K562 (cell line): Measurements from ENCODE around the gene CENPC. TPM values are rescaled to one million over a fixed set of nuclear protein-coding genes. Genes with fewer than 3 reads are reported as not detected.

Experiments
- ATAC-seq: fragments of 200-7000 bp; cut with Tn5 transposase; 3 replicates; pipeline ENCODE4 v1.9.1; 2020; ENCODE audit warnings: moderate library complexity
- BruUV-seq: library from RNA; stranded (reverse); fragments of 400-500 nt; replicated peaks from 2 replicates; lab custom pipeline; 2021; lab: Mats Ljungman, UMichigan
- CTCF ChIA-PET: fragments of 300-600 bp; formaldehyde crosslinking; extraction: SDS; loops from one replicate; lab custom pipeline; 2021; ENCODE audit warnings: low intra/inter-chr PET ratio; lab: Yijun Ruan, JAX
- POLR2A ChIA-PET: fragments of 300-600, 350-650 bp; sonication (Branson Sonifier 250); formaldehyde crosslinking; extraction: SDS; loops from one replicate; lab custom pipeline; 2021; ENCODE audit warnings: antibody characterized with exemption, inconsistent platforms; lab: Yijun Ruan, JAX
- DNase-seq, 4 experiments: peaks; one replicate each; pipeline versions ENCODE4 v3.0.0 to v3.0.0-alpha.2; 2011 to 2018; ENCODE audit warnings: low spot score in 3 of 4, mixed read lengths in 3 of 4; ENCODE audit errors: extremely low read depth in 1 of 4
- FAIRE-seq: peaks from 2 replicates; lab custom pipeline; 2011; peaks lifted over from hg19 to GRCh38; lab: Jason Lieb, UNC
- H2AFZ ChIP-seq: 2 replicates; pipeline ENCODE4 v1.6.0; 2011; ENCODE audit warnings: low read depth, low read length, control low read depth, inconsistent platforms
- H3K27ac ChIP-seq: fragments of 200-600 bp; 3 replicates; pipeline ENCODE4 v1.8.0; 2011; ENCODE audit warnings: low read depth, mild to moderate bottlenecking, control low read depth, inconsistent platforms, low read length, moderate library complexity, mixed read lengths; ENCODE audit errors: extremely low read depth
- H3K27me3 ChIP-seq, 2 experiments: fragments of 300-600 bp in 1 of 2; 2 replicates in 1 of 2; 3 replicates in 1 of 2; pipeline versions ENCODE4 v1.6.0 to v1.8.0; 2011; ENCODE audit warnings: inconsistent platforms in 2 of 2, low read length in 2 of 2, mild to moderate bottlenecking in 1 of 2, mixed read lengths in 1 of 2, moderate library complexity in 1 of 2; ENCODE audit not compliant: control insufficient read depth in 2 of 2, insufficient read depth in 2 of 2
- H3K36me3 ChIP-seq: fragments of 300-600 bp; 3 replicates; pipeline ENCODE4 v1.8.0; 2011; ENCODE audit warnings: mild to moderate bottlenecking, low read length, inconsistent platforms; ENCODE audit not compliant: control insufficient read depth, insufficient read depth
- H3K4me1 ChIP-seq, 2 experiments: fragments of 200-600 bp in 1 of 2; replicated peaks in 1 of 2; 2 replicates in 1 of 2; 3 replicates in 1 of 2; pipeline versions ENCODE4 v1.5.1 to v1.8.0; 2011; ENCODE audit warnings: inconsistent platforms in 2 of 2, low read length in 2 of 2, mild to moderate bottlenecking in 1 of 2, mixed read lengths in 1 of 2, moderate library complexity in 1 of 2; ENCODE audit not compliant: control insufficient read depth in 2 of 2, insufficient read depth in 2 of 2
- H3K4me2 ChIP-seq: 2 replicates; pipeline ENCODE4 v1.6.1; 2011; ENCODE audit warnings: low read length, control low read depth, inconsistent platforms, mixed read lengths; ENCODE audit not compliant: insufficient read depth
- H3K4me3 ChIP-seq: fragments of 200-600 bp; sonication (generic), shearing (Covaris generic); 2 replicates; pipeline ENCODE4 v1.5.1; 2016; ENCODE audit warnings: control low read depth, inconsistent platforms
- H3K79me2 ChIP-seq: fragments of 200-600 bp; 3 replicates; pipeline ENCODE4 v1.8.0; 2011; ENCODE audit warnings: low read length, inconsistent platforms; ENCODE audit not compliant: control insufficient read depth, insufficient read depth
- H3K9ac ChIP-seq, 2 experiments: 2 replicates each; pipeline versions ENCODE4 v1.6.0 to v1.6.1; 2011; ENCODE audit warnings: low read depth in 2 of 2, low read length in 2 of 2, control low read depth in 1 of 2, inconsistent platforms in 1 of 2, mild to moderate bottlenecking in 1 of 2, mixed read lengths in 1 of 2; ENCODE audit not compliant: insufficient read depth in 1 of 2
- H3K9me1 ChIP-seq: one replicate; pipeline ENCODE4 v1.6.0; 2011; ENCODE audit warnings: inconsistent platforms, mild to moderate bottlenecking, low read length, moderate library complexity; ENCODE audit not compliant: control insufficient read depth, insufficient read depth
- H3K9me3 ChIP-seq: replicated peaks from 2 replicates; pipeline ENCODE4 v1.5.1; 2011; ENCODE audit warnings: low read depth, low read length, inconsistent platforms; ENCODE audit not compliant: control insufficient read depth, insufficient read depth
- H4K20me1 ChIP-seq: replicated peaks from 2 replicates; pipeline ENCODE4 v1.6.1; 2011; ENCODE audit warnings: low read length, inconsistent platforms, mixed read lengths; ENCODE audit not compliant: control insufficient read depth, insufficient read depth
- ADNP ChIP-seq: fragments of 200-800 bp; sonication (Bioruptor generic); IDR thresholded peaks from 2 replicates; pipeline ENCODE4 v1.6.1; 2016; ENCODE audit warnings: missing genetic modification characterization, missing compliant biosample characterization
- ASH1L ChIP-seq: fragments of 450-650 bp; IDR thresholded peaks from 2 replicates; pipeline ENCODE4 v1.6.1; 2018; ENCODE audit warnings: borderline replicate concordance, mild to moderate bottlenecking, low read depth; ENCODE audit not compliant: partially characterized antibody
- ATF3 ChIP-seq, 2 experiments: fragments of 450-650 bp in 1 of 2; sonication (generic) in 1 of 2; formaldehyde crosslinking in 1 of 2; IDR thresholded peaks in 1 of 2; conservative IDR thresholded peaks in 1 of 2; 2 replicates each; pipeline versions ENCODE4 v1.6.1 to v1.8.1; 2016 to 2023; ENCODE audit warnings: mild to moderate bottlenecking in 2 of 2, moderate library complexity in 2 of 2, inconsistent platforms in 1 of 2, missing genetic modification reagents in 1 of 2
- ATF6 ChIP-seq: sonication (generic); formaldehyde crosslinking; IDR thresholded peaks from 2 replicates; pipeline ENCODE4 v1.4.0; 2020; ENCODE audit warnings: mild to moderate bottlenecking, missing genetic modification reagents
- FOSL1 ChIP-seq: fragments of 200-800 bp; sonication (Bioruptor generic); conservative IDR thresholded peaks from 2 replicates; pipeline ENCODE4 v1.6.1; 2016; ENCODE audit warnings: missing genetic modification characterization, missing compliant biosample characterization
- PHTF2 ChIP-seq: fragments of 250-450 bp; sonication (Bioruptor Pico); IDR thresholded peaks from 2 replicates; pipeline ENCODE4 v1.5.0; 2021; ENCODE audit warnings: mild to moderate bottlenecking
- PPARD ChIP-seq: fragments of 250-450 bp; sonication (Bioruptor Pico); IDR thresholded peaks from 2 replicates; pipeline ENCODE4 v1.8.0; 2022; ENCODE audit warnings: inconsistent platforms, mild to moderate bottlenecking, moderate library complexity
- SP1 ChIP-seq: sonication (generic); formaldehyde crosslinking; IDR thresholded peaks from 2 replicates; pipeline ENCODE4 v1.8.1; 2022; ENCODE audit warnings: mild to moderate bottlenecking, missing genetic modification reagents
- YBX1 ChIP-seq: fragments of 450-650 bp; IDR thresholded peaks from 2 replicates; pipeline ENCODE4 v1.7.1; 2016; ENCODE audit warnings: mild to moderate bottlenecking
- ZBTB2 ChIP-seq: fragments of 450-650 bp; IDR thresholded peaks from 2 replicates; pipeline ENCODE4 v1.6.1; 2016; ENCODE audit warnings: antibody characterized with exemption
- ZMIZ1 ChIP-seq, 2 experiments: fragments of 150-350 bp in 1 of 2; IDR thresholded peaks; 2 replicates each; pipeline ENCODE4 v1.6.1; 2012 to 2016; ENCODE audit warnings: low read depth in 2 of 2, low read length in 2 of 2, mild to moderate bottlenecking in 1 of 2, moderate library complexity in 1 of 2
- ZNF239 ChIP-seq: fragments of 250-450 bp; sonication (Bioruptor Pico); IDR thresholded peaks from 2 replicates; pipeline ENCODE4 v1.4.0; 2020; ENCODE audit warnings: mild to moderate bottlenecking
- ZNF57 ChIP-seq: fragments of 450-650 bp; formaldehyde crosslinking; IDR thresholded peaks from 2 replicates; pipeline ENCODE4 v1.4.0; 2020; ENCODE audit warnings: mild to moderate bottlenecking, moderate library complexity
- WGBS: fragments of 100-300 bp; shearing (Covaris generic); methylation state at CpG from one replicate; pipeline ENCODE4 v1.1.6; 2016; ENCODE audit warnings: low coverage, mixed read lengths; ENCODE audit not compliant: insufficient coverage; ENCODE audit errors: missing lambda C conversion rate; 5-methylcytosine and 5-hydroxymethylcytosine counted together
- in situ Hi-C: fragments of 300-500 bp; cut with MboI; formaldehyde crosslinking; loops from 4 replicates; pipeline ENCODE4 v1.15.0; 2018; ENCODE audit warnings: inconsistent platforms, mixed read lengths
- intact Hi-C: fragments of 100-400 bp; cut with micrococcal nuclease; formaldehyde crosslinking; loops from 2 replicates; pipeline ENCODE4 v1.14.2; 2022
- polyA plus RNA-seq, 8 experiments: library from polyadenylated mRNA; depleted of rRNA in 4 of 8; stranded (reverse) in 5 of 8; unstranded in 3 of 8; fragments of >200 nt; fragmentation: Nextera tagmentation in 2 of 8; fragmentation: Illumina TruSeq in 1 of 8; extraction: Ambion mirVana in 2 of 8; extraction: Trizol in 1 of 8; gene quantifications; 2 replicates each; pipeline versions ENCODE4 v1.2.1 to v1.2.3, GENCODE V29; 2011 to 2014; ENCODE audit warnings: inconsistent platforms in 1 of 8, missing spikeins in 1 of 8
- total RNA-seq, 7 experiments: library from RNA; depleted of rRNA in 6 of 7; stranded (reverse); fragments of >200 nt in 6 of 7; fragmentation: Illumina TruSeq in 2 of 7; extraction: Trizol in 2 of 7; gene quantifications; 2 replicates each; pipeline versions ENCODE4 v1.2.1 to v1.2.3, GENCODE V29; 2011 to 2021; ENCODE audit warnings: low replicate concordance in 1 of 7

Gene CENPC
- total and polyA plus RNA-seq, 9 of the 15 experiments (the other 6 are each of a cell fraction or from before 2014, with no cell fraction given), result 18.1 to 48.5 (median 30.8) TPM

GRCh38 chr4:67483868-67484602 lies 61.3 kb downstream of the CENPC start:
- DNase-seq, result peak in 1 of 4 experiments; percentile 16
- H3K4me3 ChIP-seq, result no peak overlapping the region
- ChIA-PET CTCF (no interaction called here), POLR2A (no interaction called here)
- no peaks in the 10 kb centered on the region for H3K9me3 ChIP-seq
- H3K27ac ChIP-seq, result no peak overlapping the region; the same call in 2 of the 3 replicates
- BruUV-seq, result no TSS peak
- H3K4me1 ChIP-seq, result no peaks in the 10 kb centered on the region
- H4K20me1 ChIP-seq, result no peaks in the 10 kb centered on the region
- H2AFZ ChIP-seq, result no peak overlapping the region
- peak; percentile 6 for FAIRE-seq
- WGBS, result 72% methylated on average over 5 of the region's 5 CpGs
- H3K27me3 ChIP-seq, result no peaks in the 10 kb centered on the region
- H3K9ac ChIP-seq, result no peak overlapping the region
- H3K4me2 ChIP-seq, result no peak overlapping the region
- peak; percentile 59 for ATAC-seq
- H3K9me1 ChIP-seq, result no peaks in the 10 kb centered on the region
- intact Hi-C loops (no loop called here), in situ Hi-C loops (no loop called here)
- peaks cover 59% of the 10 kb centered on the region for H3K36me3 ChIP-seq
- H3K79me2 ChIP-seq, result peaks cover 33% of the 10 kb centered on the region
- TF ChIP-seq ATF3 (IDR thresholded peaks at IDR 0.05), result peak; percentile 66
- TF ChIP-seq ATF3 (CRISPR knock-in tag; conservative IDR thresholded peaks at IDR 0.05), result no peak
- TF ChIP-seq ATF6 (CRISPR knock-in tag), result no peak
- no peak for TF ChIP-seq PPARD (CRISPR knock-in tag)
- no peak for TF ChIP-seq ZNF57 (CRISPR knock-in tag)
- TF ChIP-seq ZNF239 (CRISPR knock-in tag), result no peak
- no peak for TF ChIP-seq SP1
- TF ChIP-seq ZBTB2, result no peak
- TF ChIP-seq ASH1L, result no peak
- TF ChIP-seq ZMIZ1 (IDR thresholded peaks at IDR 0.05; ENCODE audit: low read depth in 2 of 2, low read length in 2 of 2), result no peak
- no peak for TF ChIP-seq PHTF2
- no peak for TF ChIP-seq ADNP (tag)
- TF ChIP-seq YBX1, result no peak
- TF ChIP-seq FOSL1 (tag), result peak; percentile 50
